Neural progenitor cell (in vitro differentiated cells): ENCODE data around the gene TCERG1L. TPM values are rescaled to one million over a fixed set of nuclear protein-coding genes. Genes with fewer than 3 reads are reported as not detected.

Experiments
- DNase-seq: peaks from one replicate; pipeline ENCODE4 v3.0.0-alpha.2; 2016; ENCODE audit warnings: low spot score
- H2AFZ ChIP-seq: fragments of 200-600 bp; sonication (generic); replicated peaks from 2 replicates; pipeline ENCODE4 v1.6.1; 2016; ENCODE audit warnings: antibody characterized with exemption
- H3F3A ChIP-seq: fragments of 200-600 bp; sonication (generic); 2 replicates; pipeline ENCODE4 v1.6.1; 2016; ENCODE audit warnings: antibody characterized with exemption, low read depth
- H3K27ac ChIP-seq: fragments of 200-600 bp; sonication (generic); 2 replicates; pipeline ENCODE4 v1.5.1; 2016; ENCODE audit warnings: mild to moderate bottlenecking
- H3K27me3 ChIP-seq: fragments of 200-600 bp; sonication (generic); 2 replicates; pipeline ENCODE4 v1.6.1; 2016; ENCODE audit warnings: mild to moderate bottlenecking, moderate library complexity
- H3K36me3 ChIP-seq: fragments of 200-600 bp; sonication (generic); 2 replicates; pipeline ENCODE4 v1.5.1; 2016
- H3K4me1 ChIP-seq: fragments of 200-600 bp; sonication (generic); 2 replicates; pipeline ENCODE4 v1.6.1; 2016; ENCODE audit warnings: mixed run types
- H3K4me2 ChIP-seq: fragments of 200-600 bp; sonication (generic); 2 replicates; pipeline ENCODE4 v1.6.1; 2016
- H3K4me3 ChIP-seq: fragments of 200-600 bp; sonication (generic); 2 replicates; pipeline ENCODE4 v1.5.1; 2016
- H3K79me2 ChIP-seq: fragments of 200-600 bp; sonication (generic); 2 replicates; pipeline ENCODE4 v1.6.1; 2016; ENCODE audit warnings: low read depth
- H3K9ac ChIP-seq: fragments of 200-600 bp; sonication (generic); 2 replicates; pipeline ENCODE4 v1.6.1; 2016
- H3K9me3 ChIP-seq: fragments of 200-600 bp; sonication (generic); 2 replicates; pipeline ENCODE4 v1.5.1; 2016; ENCODE audit warnings: low read depth
- H4K20me1 ChIP-seq: fragments of 200-600 bp; sonication (generic); 2 replicates; pipeline ENCODE4 v1.6.1; 2016; ENCODE audit warnings: low read depth
- H3K27ac Mint-ChIP-seq: 3 replicates; pipeline ENCODE4 v1.8.0; 2021; ENCODE audit warnings: mixed read lengths
- H3K27me3 Mint-ChIP-seq: 2 replicates; pipeline ENCODE4 v1.8.0; 2022; ENCODE audit warnings: low read depth, mild to moderate bottlenecking, inconsistent platforms, moderate library complexity, mixed read lengths; ENCODE audit not compliant: insufficient read depth
- H3K36me3 Mint-ChIP-seq: 3 replicates; pipeline ENCODE4 v1.8.0; 2021; ENCODE audit warnings: mixed read lengths
- H3K4me1 Mint-ChIP-seq: 3 replicates; pipeline ENCODE4 v1.8.0; 2021; ENCODE audit warnings: mixed read lengths
- H3K4me3 Mint-ChIP-seq: 3 replicates; pipeline ENCODE4 v1.8.0; 2021; ENCODE audit warnings: mild to moderate bottlenecking, moderate library complexity, mixed read lengths
- H3K9me3 Mint-ChIP-seq: 3 replicates; pipeline ENCODE4 v1.8.0; 2020; ENCODE audit warnings: mixed read lengths
- CTCF ChIP-seq: fragments of 200-600 bp; sonication (generic); IDR thresholded peaks from 2 replicates; pipeline ENCODE4 v1.5.1; 2017; ENCODE audit warnings: antibody characterized with exemption, mild to moderate bottlenecking
- EZH2 ChIP-seq: fragments of 200-600 bp; sonication (generic); IDR thresholded peaks from 2 replicates; pipeline ENCODE4 v1.6.1; 2017; ENCODE audit warnings: antibody characterized with exemption, mild to moderate bottlenecking, moderate library complexity
- EZH2phosphoT487 ChIP-seq: fragments of 200-600 bp; sonication (generic); IDR thresholded peaks from 2 replicates; pipeline ENCODE4 v1.6.1; 2017; ENCODE audit warnings: antibody characterized with exemption
- total RNA-seq: library from RNA; depleted of rRNA; stranded (reverse); fragments of >200 nt; gene quantifications from 2 replicates; pipeline ENCODE4 v1.2.3, GENCODE V29; 2015; ENCODE audit warnings: low replicate concordance

TCERG1L gene
- total RNA-seq, 1 donor from 2014 or later: 1.8 TPM

GRCh38 chr10:131077724-131078123, 233.8 kb downstream of the TCERG1L start:
- Mint-ChIP-seq H3K36me3 (no peaks in the 10 kb centered on the region), H3K27me3 (peaks cover 3% of the 10 kb centered on the region), H3K4me3 (no peak overlapping the region), H3K4me1 (peaks cover 2% of the 10 kb centered on the region), H3K9me3 (no peaks in the 10 kb centered on the region), H3K27ac (no peak overlapping the region)
- Histone ChIP-seq H3K4me2 (no peak overlapping the region), H3F3A (no peaks in the 10 kb centered on the region), H3K9me3 (no peaks in the 10 kb centered on the region), H3K36me3 (no peaks in the 10 kb centered on the region), H3K27ac (no peak overlapping the region), H3K27me3 (no peaks in the 10 kb centered on the region), H4K20me1 (no peaks in the 10 kb centered on the region), H3K9ac (no peak overlapping the region), H3K4me1 (peaks cover 5% of the 10 kb centered on the region), H3K79me2 (no peaks in the 10 kb centered on the region), H3K4me3 (no peak overlapping the region), H2AFZ (no peak overlapping the region)
- no peak for DNase-seq
- TF ChIP-seq EZH2 (no peak), EZH2phosphoT487 (no peak), CTCF (no peak)

- no peaks in the 10 kb centered on the region for H3K36me3 Mint-ChIP-seq
- H3K4me1 ChIP-seq: peaks cover 5% of the 10 kb centered on the region
- no peak overlapping the region for H2AFZ ChIP-seq
- H3K36me3 ChIP-seq: no peaks in the 10 kb centered on the region
- no peak overlapping the region for H3K27ac ChIP-seq
- peaks cover 2% of the 10 kb centered on the region for H3K4me1 Mint-ChIP-seq
- H3F3A ChIP-seq: no peaks in the 10 kb centered on the region
- no peak overlapping the region for H3K9ac ChIP-seq
- H4K20me1 ChIP-seq: no peaks in the 10 kb centered on the region
- TF ChIP-seq EZH2phosphoT487 (no peak), CTCF (no peak), EZH2 (no peak)
- H3K27me3 ChIP-seq: no peaks in the 10 kb centered on the region
- no peaks in the 10 kb centered on the region for H3K9me3 Mint-ChIP-seq
- H3K9me3 ChIP-seq: no peaks in the 10 kb centered on the region
- H3K27me3 Mint-ChIP-seq: peaks cover 3% of the 10 kb centered on the region
- DNase-seq: no peak
- H3K4me3 Mint-ChIP-seq: no peak overlapping the region
- H3K27ac Mint-ChIP-seq: no peak overlapping the region
- no peaks in the 10 kb centered on the region for H3K79me2 ChIP-seq
- no peak overlapping the region for H3K4me3 ChIP-seq
- H3K4me2 ChIP-seq: no peak overlapping the region
These were observed 234.5 kb downstream of the TCERG1L start for GRCh38 chr10:131077031-131077430.

- Histone ChIP-seq H3K27me3 (no peaks in the 10 kb centered on the region), H3K36me3 (no peaks in the 10 kb centered on the region), H2AFZ (no peak overlapping the region), H3K27ac (no peak overlapping the region), H3K4me3 (no peak overlapping the region), H3K4me2 (no peak overlapping the region), H3K9me3 (no peaks in the 10 kb centered on the region), H3K9ac (no peak overlapping the region), H3K4me1 (peaks cover 5% of the 10 kb centered on the region), H3K79me2 (no peaks in the 10 kb centered on the region), H3F3A (no peaks in the 10 kb centered on the region), H4K20me1 (no peaks in the 10 kb centered on the region)
- TF ChIP-seq EZH2: no peak
- Mint-ChIP-seq H3K36me3 (no peaks in the 10 kb centered on the region), H3K9me3 (no peaks in the 10 kb centered on the region), H3K27ac (peak overlapping the region; percentile 66), H3K27me3 (peaks cover 3% of the 10 kb centered on the region), H3K4me3 (no peak overlapping the region), H3K4me1 (peaks cover 2% of the 10 kb centered on the region)
- no peak for DNase-seq
These were observed 235.2 kb downstream of the TCERG1L start for GRCh38 chr10:131076356-131076755.

- Mint-ChIP-seq H3K4me1 (peaks cover 2% of the 10 kb centered on the region), H3K36me3 (no peaks in the 10 kb centered on the region), H3K27me3 (peaks cover 5% of the 10 kb centered on the region), H3K4me3 (no peak overlapping the region), H3K9me3 (no peaks in the 10 kb centered on the region), H3K27ac (no peak overlapping the region)
- Histone ChIP-seq H3K36me3 (no peaks in the 10 kb centered on the region), H4K20me1 (no peaks in the 10 kb centered on the region), H3K9ac (no peak overlapping the region), H3K4me2 (no peak overlapping the region), H3K79me2 (no peaks in the 10 kb centered on the region), H3K27me3 (no peaks in the 10 kb centered on the region), H2AFZ (no peak overlapping the region), H3K4me3 (no peak overlapping the region), H3F3A (no peaks in the 10 kb centered on the region), H3K27ac (no peak overlapping the region), H3K4me1 (peaks cover 5% of the 10 kb centered on the region), H3K9me3 (no peaks in the 10 kb centered on the region)
- no peak for TF ChIP-seq EZH2
- TF ChIP-seq EZH2phosphoT487: no peak
- no peak for TF ChIP-seq CTCF
- no peak for DNase-seq
These were observed 236.2 kb downstream of the TCERG1L start for GRCh38 chr10:131075218-131075770.
